Peyer's patch (tissue), 4 donors: ENCODE measurements around the gene MACROH2A1. TPM values are rescaled to one million over a fixed set of nuclear protein-coding genes. Genes with fewer than 3 reads are reported as not detected.

Source experiments
- DNase-seq, 3 donors: peaks; one replicate each; pipeline ENCODE4 v3.0.0-alpha.2; 2017 to 2019
- H3K27ac ChIP-seq, 4 donors: fragments of 200-600 bp; sonication (generic); one replicate each; pipeline ENCODE4 v1.5.1; 2016 to 2019
- H3K27me3 ChIP-seq, 2 donors: fragments of 200-600 bp; sonication (generic); one replicate each; pipeline ENCODE4 v1.5.1; 2019
- H3K36me3 ChIP-seq, 3 donors: fragments of 200-600 bp; sonication (generic); one replicate each; pipeline ENCODE4 v1.5.1; 2016 to 2019
- H3K4me1 ChIP-seq, 4 donors: fragments of 200-600 bp; sonication (generic); one replicate each; pipeline ENCODE4 v1.5.1; 2016 to 2019
- H3K4me3 ChIP-seq, 4 donors: fragments of 200-600 bp; sonication (generic); 1 replicate in 3 of 4; 2 replicates in 1 of 4; pipeline ENCODE4 v1.5.1; 2016 to 2019; ENCODE audit warnings: mild to moderate bottlenecking in 1 of 4
- H3K9me3 ChIP-seq, 4 donors: fragments of 200-600 bp; sonication (generic); one replicate each; pipeline ENCODE4 v1.5.1; 2016 to 2019; ENCODE audit warnings: mild to moderate bottlenecking in 1 of 4
- POLR2A ChIP-seq, 2 donors: fragments of 450-650 bp; IDR thresholded peaks; one replicate each; pipeline ENCODE4 v1.5.1; 2017; ENCODE audit warnings: antibody characterized with exemption in 2 of 2, mild to moderate bottlenecking in 2 of 2, moderate library complexity in 2 of 2
- total RNA-seq, 4 donors: library from RNA; depleted of rRNA; stranded (reverse); fragments of >200 nt; gene quantifications; one replicate each; pipeline ENCODE4 v1.1.0, GENCODE V29; 2016
- TF ChIP-seq, protein P1 (sequence below), 6 experiments: fragments of 450-650 bp in 4 of 6; fragments of 200-600 bp in 2 of 6; sonication (generic) in 1 of 6; IDR thresholded peaks; one replicate each; pipeline ENCODE4 v1.5.1; 2017 to 2019; ENCODE audit warnings: antibody characterized with exemption in 6 of 6, mild to moderate bottlenecking in 3 of 6, moderate library complexity in 1 of 6

Gene MACROH2A1
- total RNA-seq, 4 donors from 2014 or later: 407 to 489 (median 431) TPM

GRCh38 chr5:135345956-135346731 lies 52.9 kb downstream of the MACROH2A1 start:
- Histone ChIP-seq H3K4me3 (no peak overlapping the region), H3K9me3 (no peaks in the 10 kb centered on the region), H3K27ac (peak overlapping the region in 3 of 4 donors; percentile 36 to 85 (median 66)), H3K27me3 (no peaks in the 10 kb centered on the region), H3K36me3 (peaks cover 0 to 59% (median 0%) of the 10 kb centered on the region in 3 donors), H3K4me1 (peaks cover 0 to 39% (median 6%) of the 10 kb centered on the region in 4 donors)
- DNase-seq: peak in 2 of 3 donors; percentile 59 to 82
- TF ChIP-seq, protein P1, sequence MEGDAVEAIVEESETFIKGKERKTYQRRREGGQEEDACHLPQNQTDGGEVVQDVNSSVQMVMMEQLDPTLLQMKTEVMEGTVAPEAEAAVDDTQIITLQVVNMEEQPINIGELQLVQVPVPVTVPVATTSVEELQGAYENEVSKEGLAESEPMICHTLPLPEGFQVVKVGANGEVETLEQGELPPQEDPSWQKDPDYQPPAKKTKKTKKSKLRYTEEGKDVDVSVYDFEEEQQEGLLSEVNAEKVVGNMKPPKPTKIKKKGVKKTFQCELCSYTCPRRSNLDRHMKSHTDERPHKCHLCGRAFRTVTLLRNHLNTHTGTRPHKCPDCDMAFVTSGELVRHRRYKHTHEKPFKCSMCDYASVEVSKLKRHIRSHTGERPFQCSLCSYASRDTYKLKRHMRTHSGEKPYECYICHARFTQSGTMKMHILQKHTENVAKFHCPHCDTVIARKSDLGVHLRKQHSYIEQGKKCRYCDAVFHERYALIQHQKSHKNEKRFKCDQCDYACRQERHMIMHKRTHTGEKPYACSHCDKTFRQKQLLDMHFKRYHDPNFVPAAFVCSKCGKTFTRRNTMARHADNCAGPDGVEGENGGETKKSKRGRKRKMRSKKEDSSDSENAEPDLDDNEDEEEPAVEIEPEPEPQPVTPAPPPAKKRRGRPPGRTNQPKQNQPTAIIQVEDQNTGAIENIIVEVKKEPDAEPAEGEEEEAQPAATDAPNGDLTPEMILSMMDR (IDR thresholded peaks at IDR 0.05): no peak
- TF ChIP-seq POLR2A (IDR thresholded peaks at IDR 0.05): no peak

DNA sequence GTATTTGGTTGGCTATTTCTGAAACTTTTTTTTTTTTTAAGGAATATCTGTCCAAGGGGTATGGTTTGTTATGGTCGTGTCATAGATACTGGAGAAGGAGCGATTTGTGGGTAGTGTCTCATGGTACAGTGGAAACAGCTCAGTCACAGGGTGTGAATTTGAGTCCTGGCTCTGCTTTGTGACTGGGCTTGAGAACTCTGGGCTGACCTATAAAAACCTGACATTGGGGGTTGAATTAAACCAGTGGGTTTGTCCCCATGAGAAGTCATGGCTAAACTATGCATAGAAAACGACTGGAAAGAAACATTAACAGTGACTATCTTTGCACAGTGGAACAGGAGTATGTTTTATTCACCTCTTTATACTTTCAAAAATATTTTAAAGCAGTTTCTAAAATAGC lies 54.7 kb downstream of the MACROH2A1 start:
- H3K4me3 ChIP-seq: no peak overlapping the region
- no peak overlapping the region for H3K27ac ChIP-seq
- H3K36me3 ChIP-seq: peaks cover 0 to 63% (median 0%) of the 10 kb centered on the region in 3 donors
- TF ChIP-seq, protein P1 (IDR thresholded peaks at IDR 0.05): no peak
- no peak for TF ChIP-seq POLR2A (IDR thresholded peaks at IDR 0.05)
- DNase-seq: no peak
- H3K27me3 ChIP-seq: no peaks in the 10 kb centered on the region
- H3K9me3 ChIP-seq: no peaks in the 10 kb centered on the region
- H3K4me1 ChIP-seq: peaks cover 0 to 48% (median 7%) of the 10 kb centered on the region in 4 donors

DNA sequence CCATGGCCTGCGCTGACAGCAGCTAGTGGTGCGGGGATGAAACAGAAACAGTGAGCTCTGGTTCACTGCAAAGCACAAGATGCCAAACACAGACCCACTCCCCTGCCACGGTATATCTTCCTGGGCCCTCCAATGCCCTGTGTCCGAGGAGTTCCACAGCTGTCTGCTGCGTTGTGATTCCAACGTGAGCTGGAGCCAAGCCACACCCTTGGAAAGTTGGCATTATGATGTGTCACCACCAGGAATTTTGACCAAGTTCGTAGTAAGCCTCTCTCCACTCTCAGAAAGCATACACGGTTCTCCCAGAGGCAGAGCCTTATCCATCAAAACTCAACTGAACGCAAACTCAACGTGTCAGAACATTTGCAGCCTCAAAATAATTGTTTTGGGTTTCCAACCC lies 55.6 kb downstream of the MACROH2A1 start:
- H3K4me1 ChIP-seq: peaks cover 0 to 44% (median 7%) of the 10 kb centered on the region in 4 donors
- no peak for TF ChIP-seq POLR2A (IDR thresholded peaks at IDR 0.05)
- TF ChIP-seq, protein P1 (IDR thresholded peaks at IDR 0.05): no peak
- peak in 2 of 3 donors; percentile 40 to 50 for DNase-seq

GRCh38 chr5:135342551-135342875 lies 56.5 kb downstream of the MACROH2A1 start:
- H3K27ac ChIP-seq: peak overlapping the region in 1 of 4 donors; percentile 81
- peaks cover 0 to 81% (median 0%) of the 10 kb centered on the region in 3 donors for H3K36me3 ChIP-seq
- no peaks in the 10 kb centered on the region for H3K27me3 ChIP-seq
- H3K4me3 ChIP-seq: no peak overlapping the region
- DNase-seq: peak in 1 of 3 donors; percentile 27
- H3K4me1 ChIP-seq: peaks cover 0 to 44% (median 7%) of the 10 kb centered on the region in 4 donors
- no peaks in the 10 kb centered on the region for H3K9me3 ChIP-seq
- TF ChIP-seq, protein P1 (IDR thresholded peaks at IDR 0.05): no peak
- TF ChIP-seq POLR2A (IDR thresholded peaks at IDR 0.05): no peak

More for the DNA sequence above, 55.6 kb downstream of the MACROH2A1 start:
- Histone ChIP-seq H3K27ac (no peak overlapping the region), H3K4me3 (no peak overlapping the region), H3K9me3 (no peaks in the 10 kb centered on the region), H3K36me3 (peaks cover 0 to 72% (median 0%) of the 10 kb centered on the region in 3 donors), H3K27me3 (no peaks in the 10 kb centered on the region)

DNA sequence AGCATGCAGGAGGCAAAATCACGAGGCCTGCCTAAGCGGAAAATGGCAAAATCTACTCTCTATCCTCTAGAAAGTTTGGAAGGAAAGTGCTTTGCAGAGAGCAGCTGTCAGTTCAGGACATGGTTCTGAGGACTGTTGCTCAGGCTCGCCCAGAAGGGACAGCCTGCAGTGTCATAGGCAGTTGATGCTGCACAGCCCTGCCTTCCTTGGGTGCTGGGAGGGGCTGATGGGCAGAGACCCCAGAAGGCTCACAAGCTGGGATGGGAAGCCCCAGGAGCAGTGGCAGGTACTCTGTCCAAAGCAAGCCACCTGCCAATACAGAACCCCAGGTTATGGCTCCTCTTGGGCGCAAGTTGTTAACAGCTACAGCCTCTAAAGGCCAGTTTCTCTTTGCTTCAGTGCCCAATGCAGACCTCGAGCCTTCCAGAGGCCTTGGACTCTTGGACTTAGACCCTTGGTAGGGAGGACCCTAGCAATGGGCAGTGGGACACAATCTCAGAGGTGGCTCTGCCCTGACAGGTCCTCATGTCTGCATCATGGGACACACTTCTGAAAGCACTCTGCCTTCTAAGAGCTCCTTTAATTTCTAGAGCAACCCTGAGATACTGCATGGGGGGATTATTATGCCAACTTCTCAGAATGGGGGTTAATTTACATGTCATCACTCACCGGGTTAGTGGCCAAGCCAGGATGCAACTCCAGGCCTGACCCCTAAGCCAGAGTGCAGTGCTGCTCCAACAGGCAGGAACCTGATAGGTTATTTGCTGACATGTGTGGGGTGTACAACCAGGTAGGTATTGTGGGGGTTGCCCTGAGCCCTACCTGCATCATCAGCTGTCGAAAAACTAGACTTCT lies 57.1 kb downstream of the MACROH2A1 start:
- H3K27me3 ChIP-seq: no peaks in the 10 kb centered on the region
- TF ChIP-seq, protein P1 (IDR thresholded peaks at IDR 0.05): no peak
- TF ChIP-seq POLR2A (IDR thresholded peaks at IDR 0.05): no peak
- H3K27ac ChIP-seq: peak overlapping the region in 3 of 4 donors; percentile 36 to 81 (median 49)
- peaks cover 0 to 87% (median 0%) of the 10 kb centered on the region in 3 donors for H3K36me3 ChIP-seq
- peak in 2 of 3 donors; percentile 43 to 46 for DNase-seq
- H3K4me3 ChIP-seq: no peak overlapping the region
- no peaks in the 10 kb centered on the region for H3K9me3 ChIP-seq
- H3K4me1 ChIP-seq: peaks cover 0 to 40% (median 7%) of the 10 kb centered on the region in 4 donors
